ENCODE results near the gene KCNJ14. TPM values are rescaled to one million over a fixed set of nuclear protein-coding genes. Genes with fewer than 3 reads are reported as not detected.

Gene KCNJ14
- total RNA-seq: 1.0 TPM

DNA sequence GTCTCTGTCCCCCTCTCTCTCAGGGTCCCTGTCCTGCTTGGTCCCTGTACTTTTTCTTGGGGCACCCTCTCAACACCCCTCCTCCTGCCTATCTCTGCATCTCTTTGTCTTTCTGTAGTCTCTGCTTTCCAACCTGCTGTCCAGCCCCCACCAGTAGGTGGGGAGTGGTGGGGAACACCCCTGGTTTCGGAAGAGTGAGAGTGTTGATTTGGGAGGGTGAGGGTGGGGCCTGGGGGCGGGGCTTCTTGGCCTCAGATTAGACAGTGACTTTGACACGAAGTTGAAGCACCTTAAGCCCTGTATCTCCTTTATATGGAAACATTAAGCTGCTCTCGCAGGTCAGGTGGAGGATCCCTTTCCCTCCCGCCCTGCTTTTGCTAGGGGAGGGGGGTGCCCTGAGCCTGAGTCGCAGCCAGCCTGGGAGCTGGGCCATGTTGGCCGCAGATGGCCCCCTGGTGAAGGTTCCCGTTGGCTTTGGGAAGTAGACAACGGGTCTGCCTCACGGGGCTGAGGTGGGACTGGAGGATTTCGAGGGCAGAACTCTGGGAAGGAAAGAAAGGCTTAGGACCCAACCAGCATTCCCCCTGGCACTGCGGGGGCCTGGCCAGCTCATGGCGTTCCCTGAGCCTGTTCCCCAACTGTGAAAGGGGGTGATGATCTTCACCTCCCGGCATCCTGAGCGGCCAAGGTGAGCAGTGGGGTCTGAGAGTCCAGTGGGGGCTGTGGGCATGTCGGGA, at the start of gene KCNJ14:
Gene KCNJ14, plus strand, starts transcription at position 404 of the 737 bp plus-strand sequence. CDS start 6,151 bp downstream, outside the sequence.
- DNase-seq (ENCODE audit: low spot score): no peak

GRCh38 chr19:48405850-48406249, 49.5 kb upstream of the KCNJ14 start:
- DNase-seq (ENCODE audit: low spot score): no peak

DNA sequence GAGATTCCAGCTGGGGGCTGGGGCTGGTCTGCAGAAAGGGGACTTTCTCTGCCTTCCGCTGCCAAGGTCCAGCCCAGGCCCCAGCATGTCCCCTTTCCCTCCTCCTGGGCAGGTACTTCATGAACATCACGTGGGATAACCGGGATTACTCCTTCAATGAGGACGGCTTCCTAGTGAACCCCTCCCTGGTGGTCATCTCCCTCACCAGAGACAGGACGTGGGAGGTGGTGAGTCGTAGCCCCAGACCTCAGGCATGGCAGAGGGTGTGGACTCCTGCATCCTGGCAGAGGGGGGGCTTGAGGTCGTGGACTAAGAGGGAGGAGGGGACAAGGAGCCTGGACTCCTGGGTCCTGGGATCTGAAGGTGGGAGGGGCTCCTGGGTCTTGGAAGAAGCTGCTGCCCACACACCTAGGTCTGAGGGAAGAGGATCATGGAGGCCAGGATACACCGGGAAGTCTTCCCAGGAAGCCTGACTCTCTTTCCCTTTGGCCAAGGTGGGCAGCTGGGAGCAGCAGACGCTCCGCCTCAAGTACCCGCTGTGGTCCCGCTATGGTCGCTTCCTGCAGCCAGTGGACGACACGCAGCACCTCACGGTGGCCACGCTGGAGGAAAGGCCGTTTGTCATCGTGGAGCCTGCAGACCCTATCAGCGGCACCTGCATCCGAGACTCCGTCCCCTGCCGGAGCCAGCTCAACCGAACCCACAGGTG, 41.3 kb upstream of the KCNJ14 start:
- no peak for DNase-seq (ENCODE audit: low spot score)

DNA sequence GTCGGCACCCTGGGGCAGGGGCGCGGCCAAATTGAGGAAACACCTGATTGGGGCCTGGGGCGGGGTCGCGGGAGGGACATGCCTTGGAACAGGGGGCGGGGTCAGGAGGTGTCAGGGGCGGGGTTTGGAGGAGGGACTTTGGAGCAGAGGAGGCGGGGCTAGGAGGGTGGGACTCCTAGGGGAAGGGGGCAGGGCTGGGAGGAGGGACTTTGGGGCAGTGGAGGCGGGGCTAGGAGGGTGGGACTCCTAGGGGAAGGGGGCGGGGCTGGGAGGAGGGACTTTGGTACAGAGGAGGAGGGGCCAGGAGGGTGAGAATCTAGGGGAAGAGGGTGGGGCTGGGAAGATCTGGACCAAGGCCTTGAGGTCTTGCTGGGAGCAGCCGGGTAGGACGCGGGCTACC, 40.0 kb upstream of the KCNJ14 start:
- peak; percentile 77 for DNase-seq (ENCODE audit: low spot score)

- no peak for DNase-seq (ENCODE audit: low spot score)
Measured at GRCh38 chr19:48415806-48416221, 39.6 kb upstream of the KCNJ14 start.

DNA sequence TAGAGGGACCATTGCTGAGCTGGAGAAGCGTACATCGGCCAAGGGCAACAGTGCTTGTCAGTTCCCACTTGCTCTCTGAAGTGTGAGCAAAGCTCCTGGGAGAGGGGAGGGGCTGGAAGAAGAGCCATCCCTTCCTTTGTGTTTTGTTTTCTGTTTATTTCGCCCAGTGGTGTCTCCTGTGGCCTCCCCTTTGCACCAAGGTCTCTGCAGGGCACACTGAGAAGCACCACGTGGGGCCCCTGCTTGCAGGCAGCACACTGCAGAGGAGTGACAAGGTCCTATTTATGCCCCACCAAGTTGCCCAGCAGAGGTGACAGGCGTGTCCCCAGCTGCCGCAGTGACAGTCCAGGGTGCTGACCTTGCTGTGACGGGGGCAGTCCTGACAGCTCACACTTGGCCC, 38.0 kb upstream of the KCNJ14 start:
- no peak for DNase-seq (ENCODE audit: low spot score)

DNA sequence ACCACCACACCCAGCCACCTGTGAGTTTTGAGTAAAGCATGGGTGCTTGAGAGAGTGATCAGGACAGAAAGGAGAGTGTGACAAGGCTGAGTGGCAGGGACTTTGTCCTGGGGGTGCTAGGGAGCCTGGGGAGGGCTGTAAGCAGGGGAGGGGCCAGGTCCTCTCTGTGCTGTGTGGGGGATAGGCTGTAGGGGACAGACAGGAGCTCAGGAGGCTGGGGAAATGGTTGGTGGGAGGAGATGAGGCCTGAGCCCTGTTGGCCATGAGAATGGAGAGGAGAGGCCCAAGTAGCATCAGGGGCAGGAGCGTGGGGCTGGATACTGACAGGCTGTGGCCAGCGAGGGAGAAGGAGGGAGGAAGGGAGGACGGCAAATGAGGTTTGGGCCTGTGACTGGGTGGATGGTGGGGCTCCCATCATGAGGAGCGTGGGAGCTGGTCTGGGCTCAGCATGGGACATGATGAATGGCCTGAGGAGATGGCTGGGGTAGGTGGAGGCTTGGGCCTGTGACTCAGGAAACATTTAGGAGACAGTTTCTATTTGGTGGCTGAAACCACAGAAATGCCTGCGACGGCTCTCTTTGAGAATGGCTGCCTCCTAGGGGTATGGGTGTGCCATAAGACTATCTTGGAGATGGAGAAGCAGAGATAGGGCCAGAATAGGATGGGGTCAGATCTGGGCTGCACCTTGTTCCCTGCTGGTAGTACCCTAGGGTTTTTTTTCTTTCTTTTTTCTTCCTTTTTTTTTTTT, 36.9 kb upstream of the KCNJ14 start:
- DNase-seq (ENCODE audit: low spot score): no peak

GRCh38 chr19:48419158-48419920, 36.0 kb upstream of the KCNJ14 start:
- no peak for DNase-seq (ENCODE audit: low spot score)

DNA sequence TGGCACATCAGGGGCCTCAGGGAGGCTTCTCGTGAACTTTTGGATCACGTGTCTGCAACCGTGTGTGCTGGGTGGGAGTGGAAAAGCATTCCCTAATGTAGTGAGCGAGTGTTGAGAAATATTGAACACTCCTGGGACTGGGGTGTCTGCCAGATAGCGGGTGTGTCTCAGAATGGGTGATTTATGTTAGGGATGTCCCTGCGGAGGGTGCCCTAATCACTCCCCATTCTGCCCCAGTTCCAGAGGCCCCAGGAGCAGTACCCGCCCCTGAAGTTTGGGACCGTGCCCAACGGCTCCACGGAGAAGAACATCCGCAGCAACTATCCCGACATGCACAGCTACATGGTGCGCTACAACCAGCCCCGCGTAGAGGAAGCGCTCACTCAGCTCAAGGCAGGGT, 33.8 kb upstream of the KCNJ14 start:
- DNase-seq (ENCODE audit: low spot score): no peak

- no peak for DNase-seq (ENCODE audit: low spot score)
Measured at GRCh38 chr19:48424694-48425219, 30.6 kb upstream of the KCNJ14 start.

- no peak for DNase-seq (ENCODE audit: low spot score)
Measured at GRCh38 chr19:48428670-48429069, 26.7 kb upstream of the KCNJ14 start.

DNA sequence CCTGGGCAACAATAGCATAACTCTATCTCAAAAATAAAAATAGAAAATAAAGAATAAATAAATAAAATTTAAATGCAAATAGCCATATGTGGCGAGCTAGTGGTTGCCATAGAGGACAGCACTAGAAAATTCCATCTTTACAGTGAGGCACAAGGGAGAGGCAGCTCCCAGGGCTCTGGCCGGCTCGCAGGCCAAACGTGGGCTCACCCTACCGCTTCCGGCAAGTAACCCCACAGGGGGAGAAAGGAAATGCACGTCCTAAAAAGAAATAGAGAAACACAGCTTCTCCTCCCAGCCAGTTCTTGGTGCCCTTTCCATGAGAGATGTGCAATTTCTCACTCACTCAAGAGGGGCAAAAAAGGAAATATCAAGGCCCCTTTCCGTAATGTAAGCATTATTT, 22.0 kb upstream of the KCNJ14 start:
- DNase-seq (ENCODE audit: low spot score): no peak

DNA sequence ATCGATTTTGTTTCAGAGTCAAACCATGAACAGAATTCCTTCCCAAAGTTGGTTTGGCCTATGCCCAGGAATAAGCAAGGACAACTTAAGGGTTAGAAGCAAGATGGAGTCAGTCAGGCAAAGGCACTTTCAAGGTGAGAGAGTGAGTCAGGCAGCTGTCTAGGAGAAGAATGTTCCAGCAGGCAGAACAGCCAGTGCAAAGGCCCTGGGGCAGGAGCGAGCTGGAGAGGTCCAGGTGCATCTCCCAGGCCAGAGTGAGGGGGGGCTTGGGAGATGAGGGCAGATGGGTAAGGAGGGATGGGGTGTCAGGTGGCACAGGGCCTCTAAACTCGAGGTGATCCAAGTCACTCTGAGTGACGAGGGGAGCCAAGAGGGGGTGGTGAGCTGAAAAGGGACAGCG, 18.8 kb upstream of the KCNJ14 start:
- no peak for DNase-seq (ENCODE audit: low spot score)

- no peak for DNase-seq (ENCODE audit: low spot score)
Measured at GRCh38 chr19:48441360-48442050, 13.9 kb upstream of the KCNJ14 start.

DNA sequence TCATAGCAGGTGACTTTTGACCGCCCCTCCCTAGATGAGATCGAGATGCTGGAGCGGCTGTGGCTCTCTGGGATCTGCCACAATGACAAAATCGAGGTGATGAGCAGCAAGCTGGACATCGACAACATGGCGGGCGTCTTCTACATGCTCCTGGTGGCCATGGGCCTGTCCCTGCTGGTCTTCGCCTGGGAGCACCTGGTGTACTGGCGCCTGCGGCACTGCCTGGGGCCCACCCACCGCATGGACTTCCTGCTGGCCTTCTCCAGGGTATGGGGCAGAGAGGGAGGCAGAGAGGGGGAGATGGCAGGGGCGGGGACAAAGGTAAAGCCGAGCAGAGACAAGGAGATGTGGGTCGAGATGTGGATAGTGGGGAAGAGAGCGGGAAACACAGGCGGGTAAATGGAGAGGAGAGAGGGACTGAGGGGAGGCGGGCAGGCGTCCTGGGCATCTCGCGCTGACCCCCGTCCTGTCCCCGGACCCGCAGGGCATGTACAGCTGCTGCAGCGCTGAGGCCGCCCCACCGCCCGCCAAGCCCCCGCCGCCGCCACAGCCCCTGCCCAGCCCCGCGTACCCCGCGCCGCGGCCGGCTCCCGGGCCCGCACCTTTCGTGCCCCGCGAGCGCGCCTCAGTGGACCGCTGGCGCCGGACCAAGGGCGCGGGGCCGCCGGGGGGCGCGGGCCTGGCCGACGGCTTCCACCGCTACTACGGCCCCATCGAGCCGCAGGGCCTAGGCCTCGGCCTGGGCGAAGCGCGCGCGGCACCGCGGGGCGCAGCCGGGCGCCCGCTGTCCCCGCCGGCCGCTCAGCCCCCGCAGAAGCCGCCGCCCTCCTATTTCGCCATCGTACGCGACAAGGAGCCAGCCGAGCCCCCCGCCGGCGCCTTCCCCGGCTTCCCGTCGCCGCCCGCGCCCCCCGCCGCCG, 13.0 kb upstream of the KCNJ14 start:
- no peak for DNase-seq (ENCODE audit: low spot score)

GRCh38 chr19:48443256-48443655, 12.1 kb upstream of the KCNJ14 start:
- DNase-seq (ENCODE audit: low spot score): no peak

GRCh38 chr19:48443731-48444128, 11.6 kb upstream of the KCNJ14 start:
- no peak for DNase-seq (ENCODE audit: low spot score)

DNA sequence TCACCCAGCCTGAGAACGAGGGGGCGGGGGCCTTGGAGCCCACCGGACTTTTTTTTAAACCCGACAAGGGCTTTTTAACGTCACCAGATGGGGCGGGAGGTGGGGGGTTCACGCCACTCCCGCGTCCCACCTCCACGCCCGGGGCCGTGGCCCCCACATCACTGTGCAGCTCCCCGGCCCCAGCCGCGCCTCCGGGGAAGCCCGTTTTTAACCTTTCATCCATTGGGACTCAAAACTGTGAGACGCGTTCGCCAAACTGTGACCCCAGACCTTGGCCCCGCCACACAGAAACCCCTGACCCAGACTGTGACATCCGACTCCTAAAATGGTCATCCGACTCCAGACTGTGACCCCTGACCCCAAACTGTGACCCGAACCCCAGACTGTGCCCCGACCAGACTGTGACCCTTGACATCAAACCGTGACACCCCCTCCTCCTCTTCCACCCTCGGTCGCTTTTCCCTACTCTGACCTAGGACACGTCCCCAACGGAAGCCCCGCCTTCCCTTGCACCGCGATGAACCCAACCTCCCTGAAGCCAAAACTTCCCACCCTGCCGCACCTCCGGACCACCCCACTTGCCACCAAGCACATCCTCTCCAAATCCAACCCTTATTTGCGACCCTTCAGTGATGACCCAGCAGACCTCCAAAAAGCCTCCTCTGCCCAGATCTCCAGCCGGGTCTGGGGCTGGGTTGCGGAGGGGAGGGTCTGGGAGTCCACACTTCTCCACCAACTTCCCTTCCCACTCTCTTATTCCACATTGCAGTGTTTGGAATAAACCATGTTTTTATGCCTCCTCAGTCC, 11.0 kb upstream of the KCNJ14 start:
- DNase-seq (ENCODE audit: low spot score): no peak

- DNase-seq (ENCODE audit: low spot score): no peak
Measured at GRCh38 chr19:48444936-48445200, 10.5 kb upstream of the KCNJ14 start.

All from mucosa of gallbladder (tissue), 1 donor.